HEK293 (cell line): ENCODE measurements around the gene SAMD4A.
"Not testable (repeated sequence)": the region's sequence is repeated elsewhere in the genome, so short reads cannot be mapped to it uniquely, and the experiment has no call there.

Source experiments
- CTCF ChIA-PET: fragments of 350-600 bp; formaldehyde crosslinking; extraction: SDS; loops from one replicate; lab custom pipeline; 2021; ENCODE audit warnings: antibody characterized with exemption; lab: Yijun Ruan, JAX
- POLR2A ChIA-PET: fragments of 300-600 bp; formaldehyde crosslinking; extraction: SDS; loops from one replicate; lab custom pipeline; 2020; ENCODE audit warnings: antibody characterized with exemption, inconsistent platforms; lab: Yijun Ruan, JAX
- H3K27ac ChIP-seq: fragments of 200-500 bp; sonication (Bioruptor generic); 2 replicates; pipeline ENCODE4 v1.5.1; 2014; ENCODE audit warnings: low read depth, low read length, control low read depth, inconsistent platforms; ENCODE audit errors: extremely low read depth
- H3K36me3 ChIP-seq, 2 experiments: fragments of 200-500 bp in 1 of 2; sonication (Bioruptor generic) in 1 of 2; 1 replicate in 1 of 2; 2 replicates in 1 of 2; pipeline ENCODE4 v1.5.1; 2014 to 2017; ENCODE audit warnings: inconsistent platforms in 2 of 2, low read length in 2 of 2; ENCODE audit not compliant: control insufficient read depth in 2 of 2, insufficient read depth in 1 of 2
- H3K4me1 ChIP-seq: fragments of 200-500 bp; sonication (Bioruptor generic); 2 replicates; pipeline ENCODE4 v1.5.1; 2014; ENCODE audit warnings: mild to moderate bottlenecking, low read length, inconsistent platforms; ENCODE audit not compliant: control insufficient read depth, insufficient read depth
- H3K4me3 ChIP-seq: 2 replicates; pipeline ENCODE4 v1.5.1; 2011; ENCODE audit warnings: low read depth, mild to moderate bottlenecking, control low read depth, low read length, moderate library complexity
- H3K9me3 ChIP-seq: fragments of 200-500 bp; sonication (Bioruptor generic); 2 replicates; pipeline ENCODE4 v1.5.1; 2014; ENCODE audit warnings: low read depth, low read length, inconsistent platforms; ENCODE audit not compliant: control insufficient read depth, insufficient read depth
- BCL11A ChIP-seq: fragments of 450-650 bp; formaldehyde crosslinking; IDR thresholded peaks from 2 replicates; pipeline ENCODE4 v1.5.1; 2016; ENCODE audit warnings: low read depth, missing biosample characterization, missing genetic modification characterization
- GLI2 ChIP-seq: fragments of 450-650 bp; formaldehyde crosslinking; IDR thresholded peaks from 2 replicates; pipeline ENCODE4; 2017; ENCODE audit warnings: missing biosample characterization, missing genetic modification characterization, low read depth, borderline replicate concordance
- HOXD13 ChIP-seq: sonication (generic); formaldehyde crosslinking; IDR thresholded peaks from 2 replicates; pipeline ENCODE4 v1.8.0; 2022; ENCODE audit warnings: missing genetic modification reagents, borderline replicate concordance
- IKZF3 ChIP-seq: fragments of 450-650 bp; IDR thresholded peaks from 2 replicates; pipeline ENCODE4 v1.5.0; 2018; ENCODE audit warnings: missing biosample characterization, mild to moderate bottlenecking, missing genetic modification characterization, moderate library complexity
- KLF8 ChIP-seq: fragments of 450-650 bp; formaldehyde crosslinking; IDR thresholded peaks from 2 replicates; pipeline ENCODE4 v1.5.1; 2016; ENCODE audit warnings: missing biosample characterization, missing genetic modification characterization
- PRDM1 ChIP-seq: fragments of 450-650 bp; formaldehyde crosslinking; IDR thresholded peaks from 2 replicates; pipeline ENCODE4; 2016; ENCODE audit warnings: missing biosample characterization, missing genetic modification characterization
- SCRT2 ChIP-seq: fragments of 450-650 bp; formaldehyde crosslinking; IDR thresholded peaks from 2 replicates; pipeline ENCODE4 v1.5.1; 2016; ENCODE audit warnings: missing biosample characterization, missing genetic modification characterization
- SP2 ChIP-seq: fragments of 450-650 bp; formaldehyde crosslinking; IDR thresholded peaks from 2 replicates; pipeline ENCODE4 v1.5.1; 2016; ENCODE audit warnings: missing biosample characterization, missing genetic modification characterization
- SP7 ChIP-seq: fragments of 450-650 bp; formaldehyde crosslinking; IDR thresholded peaks from 2 replicates; pipeline ENCODE4 v1.5.1; 2016; ENCODE audit warnings: missing biosample characterization, missing genetic modification characterization
- TCF7L2 ChIP-seq: IDR thresholded peaks from 2 replicates; pipeline ENCODE4 v1.6.1; 2011; ENCODE audit warnings: low read depth, mild to moderate bottlenecking, inconsistent platforms, low read length, moderate library complexity, borderline replicate concordance
- ZBTB20 ChIP-seq: fragments of 450-650 bp; formaldehyde crosslinking; IDR thresholded peaks from 2 replicates; pipeline ENCODE4 v1.5.1; 2016; ENCODE audit warnings: missing biosample characterization, missing genetic modification characterization
- ZBTB48 ChIP-seq: fragments of 450-650 bp; formaldehyde crosslinking; IDR thresholded peaks from 2 replicates; pipeline ENCODE4 v1.5.1; 2016; ENCODE audit warnings: missing biosample characterization, missing genetic modification characterization
- ZFP3 ChIP-seq: fragments of 450-650 bp; formaldehyde crosslinking; IDR thresholded peaks from 2 replicates; pipeline ENCODE4 v1.5.1; 2016; ENCODE audit warnings: low read depth, missing biosample characterization, missing genetic modification characterization
- ZNF140 ChIP-seq: fragments of 450-650 bp; formaldehyde crosslinking; IDR thresholded peaks from 2 replicates; pipeline ENCODE4 v1.5.1; 2016; ENCODE audit warnings: missing biosample characterization, missing genetic modification characterization
- ZNF223 ChIP-seq: fragments of 450-650 bp; formaldehyde crosslinking; IDR thresholded peaks from 2 replicates; pipeline ENCODE4 v1.5.1; 2016; ENCODE audit warnings: missing biosample characterization, missing genetic modification characterization
- ZNF366 ChIP-seq: fragments of 450-650 bp; formaldehyde crosslinking; conservative IDR thresholded peaks from 2 replicates; pipeline ENCODE4 v1.5.1; 2016; ENCODE audit warnings: missing biosample characterization, missing genetic modification characterization
- ZNF416 ChIP-seq: fragments of 450-650 bp; formaldehyde crosslinking; IDR thresholded peaks from 2 replicates; pipeline ENCODE4 v1.5.1; 2016; ENCODE audit warnings: missing biosample characterization, missing genetic modification characterization
- ZNF501 ChIP-seq: fragments of 450-650 bp; formaldehyde crosslinking; IDR thresholded peaks from 2 replicates; pipeline ENCODE4 v1.5.1; 2016; ENCODE audit warnings: missing biosample characterization, missing genetic modification characterization
- ZNF560 ChIP-seq: fragments of 450-650 bp; formaldehyde crosslinking; IDR thresholded peaks from 2 replicates; pipeline ENCODE4 v1.5.1; 2017; ENCODE audit warnings: missing biosample characterization, missing genetic modification characterization, borderline replicate concordance
- ZNF600 ChIP-seq: fragments of 450-650 bp; formaldehyde crosslinking; IDR thresholded peaks from 2 replicates; pipeline ENCODE4 v1.5.1; 2016; ENCODE audit warnings: missing biosample characterization, missing genetic modification characterization
- ZNF660 ChIP-seq: fragments of 450-650 bp; IDR thresholded peaks from 2 replicates; pipeline ENCODE4 v1.5.1; 2018; ENCODE audit warnings: missing biosample characterization, mild to moderate bottlenecking, missing genetic modification characterization
- ZNF776 ChIP-seq: fragments of 450-650 bp; formaldehyde crosslinking; IDR thresholded peaks from 2 replicates; pipeline ENCODE4 v1.5.0; 2017; ENCODE audit warnings: missing biosample characterization, missing genetic modification characterization, borderline replicate concordance
- TF ChIP-seq, protein P1 (sequence below): fragments of 450-650 bp; formaldehyde crosslinking; IDR thresholded peaks from 2 replicates; pipeline ENCODE4 v1.5.1; 2017; ENCODE audit warnings: missing biosample characterization, missing genetic modification characterization
- TF ChIP-seq, protein P2 (sequence below): fragments of 450-650 bp; formaldehyde crosslinking; IDR thresholded peaks from 2 replicates; pipeline ENCODE4 v1.5.1; 2016; ENCODE audit warnings: missing biosample characterization, missing genetic modification characterization
- TF ChIP-seq, protein P3 (sequence below): fragments of 450-650 bp; IDR thresholded peaks from 2 replicates; pipeline ENCODE4 v1.5.1; 2018; ENCODE audit warnings: missing biosample characterization, mild to moderate bottlenecking, missing genetic modification characterization
- TF ChIP-seq, protein P4 (sequence below): fragments of 450-650 bp; formaldehyde crosslinking; IDR thresholded peaks from 2 replicates; pipeline ENCODE4 v1.5.1; 2016; ENCODE audit warnings: missing biosample characterization, missing genetic modification characterization

The SAMD4A gene

DNA sequence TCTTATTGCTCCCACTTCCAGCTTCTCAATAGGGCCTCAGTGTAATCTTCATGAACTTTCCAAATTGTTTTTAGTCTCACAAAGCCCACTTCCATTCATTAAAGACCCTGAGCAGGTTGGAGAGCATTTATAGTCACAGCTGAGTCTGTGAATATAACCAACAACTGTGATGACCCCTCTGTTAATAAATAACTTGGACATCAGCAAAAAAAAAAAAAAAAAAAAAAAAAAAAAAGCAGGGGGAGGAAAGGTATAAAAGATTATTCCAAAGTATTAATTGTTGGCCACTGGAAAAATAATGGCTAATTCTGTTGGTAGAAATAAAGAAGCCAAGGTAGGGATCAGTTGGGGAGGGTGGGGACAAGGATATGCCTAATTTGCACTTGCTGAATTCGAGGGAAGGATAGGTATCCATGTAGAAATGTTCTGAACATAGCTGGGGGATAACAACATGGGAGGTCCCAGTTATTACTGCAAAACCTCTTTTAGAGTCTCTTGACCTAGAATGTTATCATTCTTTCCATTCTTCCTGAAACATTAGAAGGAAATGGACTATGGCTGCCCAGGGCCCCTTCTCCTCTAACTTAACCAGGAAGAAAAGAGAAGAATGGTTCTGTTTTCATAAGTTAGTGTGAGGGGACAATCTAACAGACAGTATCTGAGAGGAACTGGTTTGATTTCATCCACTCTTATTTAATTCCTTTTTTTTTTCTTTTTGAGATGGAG lies 56.5 kb downstream of the SAMD4A start (continued):
- TF ChIP-seq SCRT2 (tag by site-specific recombination): no peak
- TF ChIP-seq ZNF776: no peak
- TF ChIP-seq GLI2 (tag by site-specific recombination): no peak
- TF ChIP-seq ZNF140 (tag by site-specific recombination): no peak
- no peak for TF ChIP-seq ZNF366 (tag by site-specific recombination)
- TF ChIP-seq, protein P1, sequence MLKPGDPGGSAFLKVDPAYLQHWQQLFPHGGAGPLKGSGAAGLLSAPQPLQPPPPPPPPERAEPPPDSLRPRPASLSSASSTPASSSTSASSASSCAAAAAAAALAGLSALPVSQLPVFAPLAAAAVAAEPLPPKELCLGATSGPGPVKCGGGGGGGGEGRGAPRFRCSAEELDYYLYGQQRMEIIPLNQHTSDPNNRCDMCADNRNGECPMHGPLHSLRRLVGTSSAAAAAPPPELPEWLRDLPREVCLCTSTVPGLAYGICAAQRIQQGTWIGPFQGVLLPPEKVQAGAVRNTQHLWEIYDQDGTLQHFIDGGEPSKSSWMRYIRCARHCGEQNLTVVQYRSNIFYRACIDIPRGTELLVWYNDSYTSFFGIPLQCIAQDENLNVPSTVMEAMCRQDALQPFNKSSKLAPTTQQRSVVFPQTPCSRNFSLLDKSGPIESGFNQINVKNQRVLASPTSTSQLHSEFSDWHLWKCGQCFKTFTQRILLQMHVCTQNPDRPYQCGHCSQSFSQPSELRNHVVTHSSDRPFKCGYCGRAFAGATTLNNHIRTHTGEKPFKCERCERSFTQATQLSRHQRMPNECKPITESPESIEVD (tag by site-specific recombination): no peak
- no peak for TF ChIP-seq ZBTB20 (tag by site-specific recombination)

DNA sequence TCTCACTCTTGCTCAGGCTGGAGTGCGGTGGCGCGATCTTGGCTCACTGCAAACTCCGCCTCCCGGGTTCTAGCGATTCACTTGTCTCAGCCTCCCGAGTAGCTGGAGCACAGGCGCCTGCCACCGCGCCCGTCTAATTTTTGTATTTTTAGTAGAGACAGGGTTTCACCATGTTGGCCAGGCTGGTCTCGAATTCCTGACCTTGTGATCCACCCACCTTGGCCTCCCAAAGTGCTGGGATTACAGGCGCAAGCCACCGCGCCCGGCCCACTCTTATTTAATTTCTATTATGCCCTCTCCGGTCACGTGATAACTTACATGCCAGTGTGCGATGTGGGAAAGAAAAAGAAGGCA lies 57.1 kb downstream of the SAMD4A start:
- CTCF ChIA-PET, H3K4me1 ChIP-seq, H3K4me3 ChIP-seq, H3K9me3 ChIP-seq, H3K27ac ChIP-seq, H3K36me3 ChIP-seq: not testable (repeated sequence)
- POLR2A ChIA-PET: interaction anchor here (0.9 kb wide), 1 partner anchor 56 kb away, joined by 3 read pairs; the partner anchor contains the start of gene SAMD4A

DNA sequence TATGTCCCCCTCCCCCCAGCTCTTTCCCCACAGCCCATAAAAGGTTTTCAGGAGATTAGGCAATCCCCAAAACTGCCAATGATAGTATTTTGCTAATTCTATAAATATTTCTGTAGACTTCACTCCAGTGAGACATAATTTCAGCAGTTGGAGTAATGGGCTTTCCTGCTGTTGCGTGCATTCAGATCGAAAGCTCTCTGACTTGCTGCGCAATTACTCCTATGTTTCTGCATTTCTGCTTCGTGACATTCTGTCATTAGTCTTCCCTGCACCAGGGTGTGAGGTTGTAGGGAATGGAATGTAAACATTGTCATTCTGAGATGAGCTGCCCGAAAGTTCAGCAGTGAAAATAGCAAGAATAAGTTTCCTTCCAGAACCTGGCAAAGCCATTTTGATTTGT lies 58.2 kb downstream of the SAMD4A start:
- H3K27ac ChIP-seq: no peak overlapping the region
- TF ChIP-seq, protein P2, sequence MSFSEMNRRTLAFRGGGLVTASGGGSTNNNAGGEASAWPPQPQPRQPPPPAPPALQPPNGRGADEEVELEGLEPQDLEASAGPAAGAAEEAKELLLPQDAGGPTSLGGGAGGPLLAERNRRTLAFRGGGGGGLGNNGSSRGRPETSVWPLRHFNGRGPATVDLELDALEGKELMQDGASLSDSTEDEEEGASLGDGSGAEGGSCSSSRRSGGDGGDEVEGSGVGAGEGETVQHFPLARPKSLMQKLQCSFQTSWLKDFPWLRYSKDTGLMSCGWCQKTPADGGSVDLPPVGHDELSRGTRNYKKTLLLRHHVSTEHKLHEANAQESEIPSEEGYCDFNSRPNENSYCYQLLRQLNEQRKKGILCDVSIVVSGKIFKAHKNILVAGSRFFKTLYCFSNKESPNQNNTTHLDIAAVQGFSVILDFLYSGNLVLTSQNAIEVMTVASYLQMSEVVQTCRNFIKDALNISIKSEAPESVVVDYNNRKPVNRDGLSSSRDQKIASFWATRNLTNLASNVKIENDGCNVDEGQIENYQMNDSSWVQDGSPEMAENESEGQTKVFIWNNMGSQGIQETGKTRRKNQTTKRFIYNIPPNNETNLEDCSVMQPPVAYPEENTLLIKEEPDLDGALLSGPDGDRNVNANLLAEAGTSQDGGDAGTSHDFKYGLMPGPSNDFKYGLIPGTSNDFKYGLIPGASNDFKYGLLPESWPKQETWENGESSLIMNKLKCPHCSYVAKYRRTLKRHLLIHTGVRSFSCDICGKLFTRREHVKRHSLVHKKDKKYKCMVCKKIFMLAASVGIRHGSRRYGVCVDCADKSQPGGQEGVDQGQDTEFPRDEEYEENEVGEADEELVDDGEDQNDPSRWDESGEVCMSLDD (tag by site-specific recombination): no peak
- TF ChIP-seq ZNF560 (tag by site-specific recombination) (no peak), HOXD13 (no peak), ZNF223 (tag by site-specific recombination) (no peak), PRDM1 (tag by site-specific recombination) (peak; percentile 78), ZNF416 (tag by site-specific recombination) (no peak), SP2 (tag by site-specific recombination) (no peak), ZNF600 (tag by site-specific recombination) (peak; percentile 58; the same call in 1 of the 2 replicates), ZFP3 (tag by site-specific recombination) (no peak), KLF8 (tag by site-specific recombination) (no peak), BCL11A (tag by site-specific recombination) (no peak), ZNF660 (tag by site-specific recombination) (peak; percentile 23; the same call in 1 of the 2 replicates), SP7 (tag by site-specific recombination) (peak; percentile 33; the same call in 1 of the 2 replicates), ZBTB48 (tag by site-specific recombination) (no peak), IKZF3 (peak; percentile 69), ZNF501 (tag by site-specific recombination) (no peak), TCF7L2 (no peak)
- TF ChIP-seq, protein P3, sequence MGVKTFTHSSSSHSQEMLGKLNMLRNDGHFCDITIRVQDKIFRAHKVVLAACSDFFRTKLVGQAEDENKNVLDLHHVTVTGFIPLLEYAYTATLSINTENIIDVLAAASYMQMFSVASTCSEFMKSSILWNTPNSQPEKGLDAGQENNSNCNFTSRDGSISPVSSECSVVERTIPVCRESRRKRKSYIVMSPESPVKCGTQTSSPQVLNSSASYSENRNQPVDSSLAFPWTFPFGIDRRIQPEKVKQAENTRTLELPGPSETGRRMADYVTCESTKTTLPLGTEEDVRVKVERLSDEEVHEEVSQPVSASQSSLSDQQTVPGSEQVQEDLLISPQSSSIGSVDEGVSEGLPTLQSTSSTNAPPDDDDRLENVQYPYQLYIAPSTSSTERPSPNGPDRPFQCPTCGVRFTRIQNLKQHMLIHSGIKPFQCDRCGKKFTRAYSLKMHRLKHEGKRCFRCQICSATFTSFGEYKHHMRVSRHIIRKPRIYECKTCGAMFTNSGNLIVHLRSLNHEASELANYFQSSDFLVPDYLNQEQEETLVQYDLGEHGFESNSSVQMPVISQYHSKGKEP (tag by site-specific recombination): peak; percentile 22; the same call in 1 of the 2 replicates
- TF ChIP-seq, protein P4, sequence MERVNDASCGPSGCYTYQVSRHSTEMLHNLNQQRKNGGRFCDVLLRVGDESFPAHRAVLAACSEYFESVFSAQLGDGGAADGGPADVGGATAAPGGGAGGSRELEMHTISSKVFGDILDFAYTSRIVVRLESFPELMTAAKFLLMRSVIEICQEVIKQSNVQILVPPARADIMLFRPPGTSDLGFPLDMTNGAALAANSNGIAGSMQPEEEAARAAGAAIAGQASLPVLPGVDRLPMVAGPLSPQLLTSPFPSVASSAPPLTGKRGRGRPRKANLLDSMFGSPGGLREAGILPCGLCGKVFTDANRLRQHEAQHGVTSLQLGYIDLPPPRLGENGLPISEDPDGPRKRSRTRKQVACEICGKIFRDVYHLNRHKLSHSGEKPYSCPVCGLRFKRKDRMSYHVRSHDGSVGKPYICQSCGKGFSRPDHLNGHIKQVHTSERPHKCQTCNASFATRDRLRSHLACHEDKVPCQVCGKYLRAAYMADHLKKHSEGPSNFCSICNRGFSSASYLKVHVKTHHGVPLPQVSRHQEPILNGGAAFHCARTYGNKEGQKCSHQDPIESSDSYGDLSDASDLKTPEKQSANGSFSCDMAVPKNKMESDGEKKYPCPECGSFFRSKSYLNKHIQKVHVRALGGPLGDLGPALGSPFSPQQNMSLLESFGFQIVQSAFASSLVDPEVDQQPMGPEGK (tag by site-specific recombination): no peak
- TF ChIP-seq, all 188 proteins: peak for 6
- ChIA-PET POLR2A (interaction anchor here (0.6 to 1.7 kb wide), 2 partner anchors 40 to 59 kb away, joined by 5 to 10 read pairs; no protein-coding TSS in a partner anchor), CTCF (interaction anchor here (0.5 to 1.2 kb wide), 7 partner anchors 12 to 149 kb away, joined by 3 to 6 read pairs (median 4); partner anchors contain the start of gene SAMD4A)
- no peak overlapping the region for H3K4me3 ChIP-seq
- H3K4me1 ChIP-seq: peaks cover 9% of the 10 kb centered on the region
- H3K9me3 ChIP-seq: no peaks in the 10 kb centered on the region; the same call in 1 of the 2 replicates
- no peaks in the 10 kb centered on the region for H3K36me3 ChIP-seq
